ENCODE data around the gene NPAS2.

The NPAS2 gene

GRCh38 chr2:100879296-100879695 is 59.4 kb downstream of the NPAS2 start:
- DNase-seq (ENCODE audit: low read depth), result no peak
- no peak overlapping the region for H3K4me3 ChIP-seq (ENCODE audit: low read depth, low read length)
- TF ChIP-seq CTCF (IDR thresholded peaks at IDR 0.05; ENCODE audit: low read depth, low read length, missing control alignments), result no peak

- H3K4me3 ChIP-seq (ENCODE audit: low read depth, low read length), result no peak overlapping the region
- TF ChIP-seq CTCF (IDR thresholded peaks at IDR 0.05; ENCODE audit: low read depth, low read length, missing control alignments), result no peak
- no peak for DNase-seq (ENCODE audit: low read depth)
Measured at GRCh38 chr2:100880036-100880435, 60.1 kb downstream of the NPAS2 start.

DNA sequence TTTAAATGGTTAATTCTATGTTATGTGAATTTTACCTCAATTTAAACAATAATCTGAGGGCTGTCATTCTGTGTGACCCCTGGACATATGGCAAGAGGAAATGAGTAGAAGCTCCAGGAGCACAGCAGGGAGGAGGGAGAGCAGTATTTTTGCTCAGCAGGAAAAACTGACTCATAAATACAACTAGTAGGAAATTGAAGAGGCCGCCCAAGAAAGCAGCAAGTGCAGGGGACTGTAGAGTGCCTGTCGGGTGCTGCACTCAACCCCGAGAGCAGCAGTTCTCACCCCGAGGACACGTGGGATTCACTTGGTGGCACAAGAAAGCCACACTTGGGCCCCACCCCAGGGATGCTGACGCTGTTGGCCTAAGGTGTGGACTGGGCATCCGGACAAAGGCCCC is 60.8 kb downstream of the NPAS2 start:
- no peak for DNase-seq (ENCODE audit: low read depth)
- no peak for TF ChIP-seq CTCF (IDR thresholded peaks at IDR 0.05; ENCODE audit: low read depth, low read length, missing control alignments)
- H3K4me3 ChIP-seq (ENCODE audit: low read depth, low read length), result no peak overlapping the region

- TF ChIP-seq CTCF (IDR thresholded peaks at IDR 0.05; ENCODE audit: low read depth, low read length, missing control alignments), result no peak
- H3K4me3 ChIP-seq (ENCODE audit: low read depth, low read length), result no peak overlapping the region
- no peak for DNase-seq (ENCODE audit: low read depth)
Measured at GRCh38 chr2:100882645-100883613, 63.0 kb downstream of the NPAS2 start.

GRCh38 chr2:100884145-100884621 is 64.2 kb downstream of the NPAS2 start:
- no peak for DNase-seq (ENCODE audit: low read depth)
- TF ChIP-seq CTCF (IDR thresholded peaks at IDR 0.05; ENCODE audit: low read depth, low read length, missing control alignments), result no peak
- no peak overlapping the region for H3K4me3 ChIP-seq (ENCODE audit: low read depth, low read length)

GRCh38 chr2:100886085-100886484 is 66.1 kb downstream of the NPAS2 start:
- H3K4me3 ChIP-seq (ENCODE audit: low read depth, low read length), result no peak overlapping the region
- TF ChIP-seq CTCF (IDR thresholded peaks at IDR 0.05; ENCODE audit: low read depth, low read length, missing control alignments), result no peak
- DNase-seq (ENCODE audit: low read depth), result no peak
